ENCODE results near the gene CALR3. TPM values are rescaled to one million over a fixed set of nuclear protein-coding genes. Genes with fewer than 3 reads are reported as not detected.

The CALR3 gene, protein sequence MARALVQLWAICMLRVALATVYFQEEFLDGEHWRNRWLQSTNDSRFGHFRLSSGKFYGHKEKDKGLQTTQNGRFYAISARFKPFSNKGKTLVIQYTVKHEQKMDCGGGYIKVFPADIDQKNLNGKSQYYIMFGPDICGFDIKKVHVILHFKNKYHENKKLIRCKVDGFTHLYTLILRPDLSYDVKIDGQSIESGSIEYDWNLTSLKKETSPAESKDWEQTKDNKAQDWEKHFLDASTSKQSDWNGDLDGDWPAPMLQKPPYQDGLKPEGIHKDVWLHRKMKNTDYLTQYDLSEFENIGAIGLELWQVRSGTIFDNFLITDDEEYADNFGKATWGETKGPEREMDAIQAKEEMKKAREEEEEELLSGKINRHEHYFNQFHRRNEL
- 0.16 TPM in 1 of 2 replicates, not detected in the other for total RNA-seq

DNA sequence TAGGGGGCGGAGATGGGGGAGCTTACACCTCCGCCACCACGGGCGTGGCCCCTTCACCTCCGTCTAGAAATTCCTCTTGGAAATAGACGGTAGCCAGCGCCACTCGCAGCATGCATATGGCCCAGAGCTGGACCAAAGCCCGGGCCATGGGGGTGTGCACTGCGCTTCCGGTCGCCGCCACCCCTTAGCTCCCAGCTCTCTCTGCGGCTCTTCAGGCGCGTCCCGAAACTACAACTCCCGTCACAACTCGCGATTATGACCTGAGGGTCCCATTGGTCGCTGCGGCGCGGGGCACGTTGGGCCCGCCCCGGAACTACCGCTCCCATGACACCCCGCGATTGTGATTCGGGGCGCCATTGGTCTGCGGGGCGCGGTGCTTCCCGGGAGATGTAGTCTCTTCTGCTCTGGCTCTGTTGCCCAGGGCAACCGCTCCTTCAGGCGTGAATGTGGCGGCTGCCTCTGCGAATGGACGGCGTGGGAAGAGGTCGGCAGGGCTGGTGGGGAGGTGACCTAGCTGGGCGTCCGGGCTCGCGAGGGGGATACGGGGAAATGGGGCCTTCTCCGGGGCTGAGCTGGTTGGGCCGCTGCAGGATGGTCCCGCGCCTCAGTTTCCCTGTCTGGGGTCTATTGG lies at the start of gene CALR3, which contains the start of gene C19orf44:
CALR3 (minus strand) TSS at position 186 of the 631 bp plus-strand sequence; CDS start at position 148, 38 bp downstream.
C19orf44 (plus strand) TSS at position 413 of the 631 bp plus-strand sequence. CDS start 4,399 bp downstream, outside the sequence.

DNA sequence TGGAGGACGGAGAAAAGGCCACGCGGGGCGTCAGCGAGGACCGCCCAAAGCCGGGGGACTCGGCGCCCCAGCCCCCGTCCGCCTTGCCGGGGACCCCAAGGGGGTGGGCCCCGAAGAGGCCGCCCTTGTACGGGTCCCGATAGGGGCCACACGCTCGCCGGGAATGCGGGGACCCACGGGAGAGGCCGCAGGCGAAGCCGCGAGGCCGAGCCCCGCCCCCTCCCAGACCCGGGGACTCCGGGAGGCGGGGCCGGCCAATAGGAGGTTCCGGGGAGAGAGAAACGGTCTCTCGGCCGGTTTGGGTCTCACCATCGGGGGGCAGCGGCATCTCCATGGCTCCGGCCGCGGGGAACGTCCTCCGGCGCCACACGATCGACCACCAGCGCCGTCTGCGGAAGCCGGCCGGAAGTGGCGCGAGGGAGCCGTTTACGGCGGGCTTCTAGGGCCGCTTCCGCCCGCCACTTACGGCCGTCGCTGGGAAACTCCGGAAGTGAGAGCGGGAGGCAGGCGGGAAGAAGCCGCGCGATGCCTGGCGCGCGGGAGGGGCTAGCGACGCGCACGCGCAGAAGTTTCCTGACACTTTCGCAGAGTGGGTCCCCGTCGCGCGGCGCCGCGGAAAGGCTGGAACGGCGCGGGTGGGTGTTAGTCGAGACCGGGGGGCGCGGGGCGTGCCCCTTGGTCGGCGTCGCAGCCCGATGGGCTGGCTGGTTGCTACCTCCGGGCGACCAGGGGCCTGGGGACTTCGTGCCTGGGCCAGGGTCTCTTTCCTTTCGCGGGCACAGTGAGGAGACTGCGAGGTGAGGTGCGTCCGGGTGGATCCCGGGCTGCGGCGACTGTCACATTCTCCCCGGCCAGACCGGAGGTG lies 46.3 kb upstream of the CALR3 start, which contains the start of gene CHERP:
CHERP (minus strand) TSS at position 393 of the 865 bp plus-strand sequence; CDS start at position 334, 59 bp downstream.

Other genes with a start within 250 kb of the CALR3 start
- 3.1 and 3.2 TPM in 2 replicates for gene KLF2, start 171.3 kb downstream of the CALR3 start, total RNA-seq
- 7.0 and 11.5 TPM in 2 replicates for gene EPS15L1, start 24.2 kb downstream of the CALR3 start, total RNA-seq
- 0.65 and 2.8 TPM in 2 replicates for gene C19orf44, start 227 bp upstream of the CALR3 start, total RNA-seq
- gene CHERP, start 46.3 kb upstream of the CALR3 start, total RNA-seq = 4.2 and 15.9 TPM in 2 replicates
- gene SLC35E1, start 76.2 kb upstream of the CALR3 start, total RNA-seq = 11.3 and 25.6 TPM in 2 replicates
- gene MED26, start 132.0 kb upstream of the CALR3 start, total RNA-seq = 3.1 and 6.9 TPM in 2 replicates
- 29.8 and 56.6 TPM in 2 replicates for gene SMIM7, start 164.0 kb upstream of the CALR3 start, total RNA-seq
- 1.1 and 1.4 TPM in 2 replicates for gene TMEM38A, start 165.0 kb upstream of the CALR3 start, total RNA-seq
- under 0.01 TPM in 1 of 2 replicates, not detected in the other for gene NWD1, start 223.7 kb upstream of the CALR3 start, total RNA-seq